ENCODE results near the gene RNF217.

The RNF217 gene

DNA sequence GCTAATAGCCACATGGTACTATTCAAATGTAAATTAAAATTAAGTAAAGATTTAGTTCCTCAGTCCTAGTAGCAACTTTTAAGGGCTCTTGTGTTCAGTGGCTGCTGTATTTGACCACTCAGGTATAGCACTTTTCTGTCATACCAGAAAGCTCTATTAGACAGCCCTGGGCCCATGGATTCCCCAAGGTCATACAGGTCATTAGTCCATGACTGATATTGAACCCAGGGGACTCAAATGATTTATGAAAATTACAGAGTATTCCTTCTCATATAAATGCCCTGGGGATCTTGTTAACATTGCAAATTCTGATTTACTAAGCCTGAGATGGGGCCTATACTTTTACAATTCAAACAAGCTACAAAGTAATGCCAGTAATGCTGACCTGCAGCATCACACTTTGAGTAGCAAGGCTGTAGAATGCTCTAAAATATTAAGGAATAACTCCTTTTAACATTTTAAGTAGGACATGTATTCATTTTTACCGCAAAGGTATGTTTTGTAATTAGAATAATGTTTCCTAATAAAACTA, 29.6 kb downstream of the RNF217 start:
- DNase-seq (ENCODE audit: low read depth): no peak
- H3K27me3 ChIP-seq (replicated peaks; ENCODE audit: control insufficient read depth, insufficient read depth, low read length): no peaks in the 10 kb centered on the region
- no peak overlapping the region for H3K4me3 ChIP-seq (ENCODE audit: low read length)
- H3K36me3 ChIP-seq (ENCODE audit: control insufficient read depth, insufficient read depth, low read length, severe bottlenecking): peaks cover 3% of the 10 kb centered on the region
- no peaks in the 10 kb centered on the region for H3K9me3 ChIP-seq (ENCODE audit: control insufficient read depth, low read length)
- H3K9ac ChIP-seq (ENCODE audit: low read length): no peak overlapping the region
- H3K4me1 ChIP-seq (ENCODE audit: control insufficient read depth, insufficient read depth, low read length): peaks cover 36% of the 10 kb centered on the region

DNA sequence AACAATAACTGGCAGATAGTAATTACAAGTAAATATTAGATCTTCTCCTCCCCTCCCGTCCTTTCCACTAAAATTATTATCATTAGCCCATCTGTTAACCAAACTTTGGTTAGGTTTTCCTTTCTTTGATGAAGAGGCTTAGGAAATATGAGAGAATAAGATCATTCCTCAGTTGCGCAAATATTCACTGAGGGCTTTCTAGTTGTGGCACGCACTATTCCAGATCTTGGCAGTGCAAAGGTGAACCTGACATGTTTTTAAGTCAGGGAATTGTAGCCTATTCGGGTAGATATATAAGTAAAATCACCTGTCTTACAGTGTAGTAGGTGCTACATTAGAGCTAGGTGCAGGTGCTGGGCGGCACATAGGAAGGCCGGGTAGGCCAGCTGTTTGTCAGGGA, 31.1 kb downstream of the RNF217 start:
- DNase-seq (ENCODE audit: low read depth): no peak
- Histone ChIP-seq H3K9ac (ENCODE audit: low read length) (no peak overlapping the region), H3K4me3 (ENCODE audit: low read length) (no peak overlapping the region), H3K4me1 (ENCODE audit: control insufficient read depth, insufficient read depth, low read length) (peaks cover 24% of the 10 kb centered on the region), H3K9me3 (ENCODE audit: control insufficient read depth, low read length) (no peaks in the 10 kb centered on the region), H3K27me3 (replicated peaks; ENCODE audit: control insufficient read depth, insufficient read depth, low read length) (no peaks in the 10 kb centered on the region), H3K36me3 (ENCODE audit: control insufficient read depth, insufficient read depth, low read length, severe bottlenecking) (peaks cover 6% of the 10 kb centered on the region)

GRCh38 chr6:124994648-124995047, 32.4 kb downstream of the RNF217 start:
- no peak overlapping the region for H3K9ac ChIP-seq (ENCODE audit: low read length)
- H3K27me3 ChIP-seq (replicated peaks; ENCODE audit: control insufficient read depth, insufficient read depth, low read length): no peaks in the 10 kb centered on the region
- H3K4me3 ChIP-seq (ENCODE audit: low read length): no peak overlapping the region
- H3K36me3 ChIP-seq (ENCODE audit: control insufficient read depth, insufficient read depth, low read length, severe bottlenecking): peaks cover 6% of the 10 kb centered on the region
- H3K9me3 ChIP-seq (ENCODE audit: control insufficient read depth, low read length): no peaks in the 10 kb centered on the region
- H3K4me1 ChIP-seq (ENCODE audit: control insufficient read depth, insufficient read depth, low read length): peaks cover 24% of the 10 kb centered on the region
- DNase-seq (ENCODE audit: low read depth): no peak

- no peak overlapping the region for H3K9ac ChIP-seq (ENCODE audit: low read length)
- no peak overlapping the region for H3K4me3 ChIP-seq (ENCODE audit: low read length)
- peaks cover 6% of the 10 kb centered on the region for H3K36me3 ChIP-seq (ENCODE audit: control insufficient read depth, insufficient read depth, low read length, severe bottlenecking)
- DNase-seq (ENCODE audit: low read depth): no peak
- no peaks in the 10 kb centered on the region for H3K9me3 ChIP-seq (ENCODE audit: control insufficient read depth, low read length)
- no peaks in the 10 kb centered on the region for H3K27me3 ChIP-seq (replicated peaks; ENCODE audit: control insufficient read depth, insufficient read depth, low read length)
- H3K4me1 ChIP-seq (ENCODE audit: control insufficient read depth, insufficient read depth, low read length): peaks cover 24% of the 10 kb centered on the region
Measured at GRCh38 chr6:124995131-124995530, 32.9 kb downstream of the RNF217 start.

GRCh38 chr6:124995645-124996325, 33.5 kb downstream of the RNF217 start:
- Histone ChIP-seq H3K4me1 (ENCODE audit: control insufficient read depth, insufficient read depth, low read length) (peaks cover 24% of the 10 kb centered on the region), H3K9ac (ENCODE audit: low read length) (no peak overlapping the region), H3K36me3 (ENCODE audit: control insufficient read depth, insufficient read depth, low read length, severe bottlenecking) (peaks cover 6% of the 10 kb centered on the region), H3K4me3 (ENCODE audit: low read length) (no peak overlapping the region), H3K27me3 (replicated peaks; ENCODE audit: control insufficient read depth, insufficient read depth, low read length) (no peaks in the 10 kb centered on the region), H3K9me3 (ENCODE audit: control insufficient read depth, low read length) (no peaks in the 10 kb centered on the region)
- no peak for DNase-seq (ENCODE audit: low read depth)

DNA sequence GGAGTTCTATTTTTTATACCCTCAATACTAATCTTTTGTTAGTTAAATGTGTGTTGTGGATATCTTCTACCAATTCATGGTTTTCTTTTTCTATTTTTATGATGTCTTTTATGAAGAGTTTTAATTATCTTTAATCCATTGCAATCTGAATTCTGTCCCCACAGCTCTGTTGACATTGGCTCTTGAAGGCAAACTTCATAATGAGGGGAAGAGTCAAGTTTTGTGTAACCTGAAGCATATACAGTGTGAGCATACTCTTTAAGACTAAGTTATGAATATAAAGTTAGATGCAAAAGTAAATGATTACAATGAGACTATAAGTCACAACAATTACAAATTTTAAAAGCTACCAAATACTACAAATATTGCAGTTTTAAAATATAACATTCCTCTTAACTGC, 34.2 kb downstream of the RNF217 start:
- no peak overlapping the region for H3K4me3 ChIP-seq (ENCODE audit: low read length)
- no peaks in the 10 kb centered on the region for H3K27me3 ChIP-seq (replicated peaks; ENCODE audit: control insufficient read depth, insufficient read depth, low read length)
- H3K36me3 ChIP-seq (ENCODE audit: control insufficient read depth, insufficient read depth, low read length, severe bottlenecking): peaks cover 6% of the 10 kb centered on the region
- peaks cover 24% of the 10 kb centered on the region for H3K4me1 ChIP-seq (ENCODE audit: control insufficient read depth, insufficient read depth, low read length)
- no peak overlapping the region for H3K9ac ChIP-seq (ENCODE audit: low read length)
- DNase-seq (ENCODE audit: low read depth): no peak
- no peaks in the 10 kb centered on the region for H3K9me3 ChIP-seq (ENCODE audit: control insufficient read depth, low read length)

DNA sequence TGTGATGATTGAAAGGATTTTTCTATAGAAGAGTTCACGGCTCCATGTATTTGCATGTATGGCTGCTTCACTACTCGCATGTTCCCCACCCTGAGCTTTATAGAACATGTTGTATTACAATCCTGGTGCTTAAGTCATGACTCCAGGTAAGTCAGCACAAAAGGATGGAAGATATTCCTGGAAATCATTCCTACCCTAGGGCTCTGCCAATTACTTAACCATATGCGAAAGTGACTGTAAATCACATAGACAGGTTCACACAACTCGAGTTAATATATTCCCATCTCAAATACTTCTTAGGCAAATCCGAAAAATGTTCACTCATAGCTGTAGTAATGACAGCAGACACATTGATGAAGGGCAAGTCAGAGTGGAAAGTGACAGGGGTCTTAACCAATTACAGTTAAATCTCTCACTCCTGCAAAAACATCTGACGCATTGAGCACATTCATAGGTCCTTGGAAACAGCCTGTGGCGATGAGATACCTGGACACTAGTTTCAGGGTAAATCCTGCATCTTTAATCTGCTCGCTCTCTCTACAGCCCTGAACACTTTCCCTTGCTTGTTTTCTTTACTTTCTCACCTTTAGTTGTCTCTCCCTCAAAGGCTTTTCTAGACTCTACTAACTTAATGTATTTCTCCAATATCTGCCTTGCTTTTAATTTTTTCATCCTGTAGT, 35.1 kb downstream of the RNF217 start:
- peaks cover 29% of the 10 kb centered on the region for H3K4me1 ChIP-seq (ENCODE audit: control insufficient read depth, insufficient read depth, low read length)
- no peaks in the 10 kb centered on the region for H3K9me3 ChIP-seq (ENCODE audit: control insufficient read depth, low read length)

GRCh38 chr6:124999105-124999764, 37.0 kb downstream of the RNF217 start:
- Histone ChIP-seq H3K9ac (ENCODE audit: low read length) (no peak overlapping the region), H3K4me3 (ENCODE audit: low read length) (no peak overlapping the region), H3K36me3 (ENCODE audit: control insufficient read depth, insufficient read depth, low read length, severe bottlenecking) (peaks cover 6% of the 10 kb centered on the region), H3K9me3 (ENCODE audit: control insufficient read depth, low read length) (no peaks in the 10 kb centered on the region), H3K27me3 (replicated peaks; ENCODE audit: control insufficient read depth, insufficient read depth, low read length) (no peaks in the 10 kb centered on the region), H3K4me1 (ENCODE audit: control insufficient read depth, insufficient read depth, low read length) (peaks cover 17% of the 10 kb centered on the region)
- no peak for DNase-seq (ENCODE audit: low read depth)

More for the DNA sequence above, 35.1 kb downstream of the RNF217 start:
- H3K9ac ChIP-seq (ENCODE audit: low read length): no peak overlapping the region
- H3K4me3 ChIP-seq (ENCODE audit: low read length): no peak overlapping the region
- no peak for DNase-seq (ENCODE audit: low read depth)
- peaks cover 6% of the 10 kb centered on the region for H3K36me3 ChIP-seq (ENCODE audit: control insufficient read depth, insufficient read depth, low read length, severe bottlenecking)
- H3K27me3 ChIP-seq (replicated peaks; ENCODE audit: control insufficient read depth, insufficient read depth, low read length): no peaks in the 10 kb centered on the region

GRCh38 chr6:125001684-125002405, 39.6 kb downstream of the RNF217 start:
- peaks cover 6% of the 10 kb centered on the region for H3K36me3 ChIP-seq (ENCODE audit: control insufficient read depth, insufficient read depth, low read length, severe bottlenecking)
- peaks cover 5% of the 10 kb centered on the region for H3K4me1 ChIP-seq (ENCODE audit: control insufficient read depth, insufficient read depth, low read length)
- peaks cover 4% of the 10 kb centered on the region for H3K9me3 ChIP-seq (ENCODE audit: control insufficient read depth, low read length)
- peak; percentile 64 for DNase-seq (ENCODE audit: low read depth)
- no peaks in the 10 kb centered on the region for H3K27me3 ChIP-seq (replicated peaks; ENCODE audit: control insufficient read depth, insufficient read depth, low read length)
- H3K9ac ChIP-seq (ENCODE audit: low read length): peak overlapping the region; percentile 2
- peak overlapping the region; percentile 51 for H3K4me3 ChIP-seq (ENCODE audit: low read length)

DNA sequence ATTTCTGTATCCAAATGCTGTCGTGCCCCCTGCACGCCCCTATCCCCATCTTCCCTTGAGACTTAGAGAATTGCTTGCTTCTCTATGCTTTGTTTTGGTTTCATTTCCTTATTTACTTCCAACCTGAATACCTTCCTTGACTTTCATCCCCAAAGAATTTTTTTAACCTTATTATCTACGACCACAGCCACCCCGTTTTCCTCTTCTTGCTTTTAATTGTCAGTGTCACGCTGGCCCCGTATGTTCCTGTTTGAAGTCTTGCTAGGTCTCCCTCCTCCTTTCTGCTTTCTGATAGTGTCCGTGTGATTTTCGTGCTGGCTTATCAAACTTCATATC, 40.1 kb downstream of the RNF217 start:
- Histone ChIP-seq H3K27me3 (replicated peaks; ENCODE audit: control insufficient read depth, insufficient read depth, low read length) (no peaks in the 10 kb centered on the region), H3K36me3 (ENCODE audit: control insufficient read depth, insufficient read depth, low read length, severe bottlenecking) (peaks cover 3% of the 10 kb centered on the region), H3K9ac (ENCODE audit: low read length) (peak overlapping the region; percentile 2), H3K9me3 (ENCODE audit: control insufficient read depth, low read length) (peaks cover 4% of the 10 kb centered on the region), H3K4me3 (ENCODE audit: low read length) (peak overlapping the region; percentile 51), H3K4me1 (ENCODE audit: control insufficient read depth, insufficient read depth, low read length) (peaks cover 5% of the 10 kb centered on the region)
- DNase-seq (ENCODE audit: low read depth): no peak

GRCh38 chr6:125003070-125003469, 40.8 kb downstream of the RNF217 start:
- Histone ChIP-seq H3K4me3 (ENCODE audit: low read length) (no peak overlapping the region), H3K36me3 (ENCODE audit: control insufficient read depth, insufficient read depth, low read length, severe bottlenecking) (no peaks in the 10 kb centered on the region), H3K4me1 (ENCODE audit: control insufficient read depth, insufficient read depth, low read length) (peaks cover 5% of the 10 kb centered on the region), H3K9me3 (ENCODE audit: control insufficient read depth, low read length) (peaks cover 4% of the 10 kb centered on the region), H3K9ac (ENCODE audit: low read length) (no peak overlapping the region), H3K27me3 (replicated peaks; ENCODE audit: control insufficient read depth, insufficient read depth, low read length) (no peaks in the 10 kb centered on the region)
- no peak for DNase-seq (ENCODE audit: low read depth)
